ENCODE measurements around the gene RUNX1. TPM values are rescaled to one million over a fixed set of nuclear protein-coding genes. Genes with fewer than 3 reads are reported as not detected.

Gene RUNX1
- total RNA-seq, 3 donors from 2014 or later, result 24.8 to 165 (median 127) TPM

GRCh38 chr21:34815831-34816705 lies 233.0 kb downstream of the RUNX1 start:
- H3K36me3 ChIP-seq, result no peaks in the 10 kb centered on the region
- TF ChIP-seq POLR2A (IDR thresholded peaks at IDR 0.05), result no peak
- TF ChIP-seq, protein P1, sequence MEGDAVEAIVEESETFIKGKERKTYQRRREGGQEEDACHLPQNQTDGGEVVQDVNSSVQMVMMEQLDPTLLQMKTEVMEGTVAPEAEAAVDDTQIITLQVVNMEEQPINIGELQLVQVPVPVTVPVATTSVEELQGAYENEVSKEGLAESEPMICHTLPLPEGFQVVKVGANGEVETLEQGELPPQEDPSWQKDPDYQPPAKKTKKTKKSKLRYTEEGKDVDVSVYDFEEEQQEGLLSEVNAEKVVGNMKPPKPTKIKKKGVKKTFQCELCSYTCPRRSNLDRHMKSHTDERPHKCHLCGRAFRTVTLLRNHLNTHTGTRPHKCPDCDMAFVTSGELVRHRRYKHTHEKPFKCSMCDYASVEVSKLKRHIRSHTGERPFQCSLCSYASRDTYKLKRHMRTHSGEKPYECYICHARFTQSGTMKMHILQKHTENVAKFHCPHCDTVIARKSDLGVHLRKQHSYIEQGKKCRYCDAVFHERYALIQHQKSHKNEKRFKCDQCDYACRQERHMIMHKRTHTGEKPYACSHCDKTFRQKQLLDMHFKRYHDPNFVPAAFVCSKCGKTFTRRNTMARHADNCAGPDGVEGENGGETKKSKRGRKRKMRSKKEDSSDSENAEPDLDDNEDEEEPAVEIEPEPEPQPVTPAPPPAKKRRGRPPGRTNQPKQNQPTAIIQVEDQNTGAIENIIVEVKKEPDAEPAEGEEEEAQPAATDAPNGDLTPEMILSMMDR (IDR thresholded peaks at IDR 0.05), result no peak
- no peak for TF ChIP-seq POLR2AphosphoS5 (IDR thresholded peaks at IDR 0.05)
- DNase-seq (ENCODE audit: low spot score in 2 of 2), result no peak
- peaks cover 7 to 55% of the 10 kb centered on the region in 2 donors for H3K4me1 ChIP-seq
- no peaks in the 10 kb centered on the region for H3K9me3 ChIP-seq
- intact Hi-C loops (cut with DNase I; ENCODE audit: low total_unique reads), result no loop called here
- H3K27ac ChIP-seq, result peak overlapping the region; percentile 75 to 84
- no peaks in the 10 kb centered on the region for H3K27me3 ChIP-seq
- H3K4me3 ChIP-seq, result no peak overlapping the region

GRCh38 chr21:34814529-34814951 lies 234.6 kb downstream of the RUNX1 start:
- Histone ChIP-seq H3K4me3 (no peak overlapping the region), H3K9me3 (no peaks in the 10 kb centered on the region), H3K27me3 (no peaks in the 10 kb centered on the region), H3K27ac (peak overlapping the region; percentile 75 to 84), H3K36me3 (no peaks in the 10 kb centered on the region), H3K4me1 (peaks cover 7 to 55% of the 10 kb centered on the region in 2 donors)
- DNase-seq (ENCODE audit: low spot score in 2 of 2), result peak; percentile 66 to 85
- intact Hi-C loops (cut with DNase I; ENCODE audit: low total_unique reads), result no loop called here
- TF ChIP-seq, protein P1 (IDR thresholded peaks at IDR 0.05), result no peak
- TF ChIP-seq POLR2AphosphoS5 (IDR thresholded peaks at IDR 0.05), result peak in 1 of 3 donors; percentile 36

DNA sequence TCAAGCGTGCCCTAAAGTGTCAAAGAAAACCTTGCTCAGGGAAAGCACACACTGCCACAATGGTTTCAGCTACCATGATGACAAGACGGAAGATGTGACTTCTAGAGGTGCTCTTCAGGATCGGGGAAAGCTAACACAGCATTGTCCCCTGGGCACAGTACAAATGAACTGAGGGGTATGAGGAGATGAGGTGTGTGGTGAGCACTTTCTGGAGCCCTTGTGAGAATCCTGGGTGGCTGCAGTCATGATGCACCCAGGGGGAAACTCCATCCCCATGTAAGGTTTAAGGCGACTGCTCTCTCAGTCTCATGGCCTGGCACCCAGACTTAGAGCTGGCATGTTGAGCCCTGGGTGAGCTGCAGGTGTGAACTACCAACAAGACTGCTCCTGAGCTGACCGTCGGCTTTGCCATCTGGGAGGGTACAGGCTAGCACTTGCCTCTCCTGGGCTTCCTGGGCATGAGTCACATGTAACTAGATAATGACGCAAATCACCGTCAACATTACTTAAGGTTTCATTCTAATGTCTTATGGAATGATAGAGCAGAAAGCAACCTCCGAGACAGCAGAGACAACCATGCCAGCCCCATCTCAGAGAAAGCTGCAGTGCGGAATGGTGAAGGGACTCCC lies 235.7 kb downstream of the RUNX1 start:
- Histone ChIP-seq H3K9me3 (no peaks in the 10 kb centered on the region), H3K27ac (peak overlapping the region; percentile 79 to 84), H3K36me3 (no peaks in the 10 kb centered on the region), H3K4me1 (peaks cover 7 to 48% of the 10 kb centered on the region in 2 donors), H3K4me3 (no peak overlapping the region), H3K27me3 (no peaks in the 10 kb centered on the region)
- no peak for DNase-seq (ENCODE audit: low spot score in 2 of 2)
- intact Hi-C loops (cut with DNase I; ENCODE audit: low total_unique reads), result no loop called here
- TF ChIP-seq POLR2A (IDR thresholded peaks at IDR 0.05) (no peak), POLR2AphosphoS5 (IDR thresholded peaks at IDR 0.05) (no peak)
- TF ChIP-seq, protein P1 (IDR thresholded peaks at IDR 0.05), result no peak

DNA sequence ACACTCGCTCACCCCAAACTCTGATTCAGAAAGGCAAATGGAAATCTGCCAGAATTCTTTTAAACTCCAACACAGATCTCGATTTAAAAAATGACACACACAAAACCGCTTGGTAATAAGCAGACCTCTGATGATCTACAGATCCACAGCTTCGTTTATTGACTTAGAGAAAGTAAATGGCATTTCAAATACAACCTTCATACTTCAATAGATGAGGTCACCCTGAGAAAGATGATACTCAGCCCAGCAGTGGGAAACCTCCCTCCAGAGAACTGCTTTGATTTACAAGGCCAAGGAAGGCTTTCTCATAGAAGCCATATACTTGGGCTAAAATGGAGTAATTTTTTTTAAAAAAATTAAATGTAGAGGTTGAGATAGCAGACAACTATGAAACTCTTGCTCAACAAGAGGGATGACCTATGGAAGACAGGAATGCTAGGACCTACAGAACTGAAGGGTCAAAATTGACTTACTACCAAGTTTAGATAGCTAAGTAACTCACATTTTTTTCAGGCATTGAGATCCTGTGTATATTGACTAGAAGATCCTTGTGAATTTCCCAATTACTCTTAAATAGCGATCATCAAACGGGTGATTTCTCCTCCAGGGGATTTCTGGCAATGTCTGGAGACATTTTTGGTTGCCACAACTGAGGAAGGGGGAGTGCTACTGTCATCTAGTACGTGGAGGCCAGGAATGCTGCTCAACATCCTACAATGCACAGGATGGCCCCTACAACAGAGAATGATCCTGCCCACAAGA lies 236.4 kb downstream of the RUNX1 start:
- H3K27me3 ChIP-seq, result no peaks in the 10 kb centered on the region
- TF ChIP-seq POLR2AphosphoS5 (IDR thresholded peaks at IDR 0.05) (no peak), POLR2A (IDR thresholded peaks at IDR 0.05) (no peak)
- TF ChIP-seq, protein P1 (IDR thresholded peaks at IDR 0.05), result no peak
- intact Hi-C loops (cut with DNase I; ENCODE audit: low total_unique reads), result no loop called here
- no peaks in the 10 kb centered on the region for H3K9me3 ChIP-seq
- no peak overlapping the region for H3K4me3 ChIP-seq
- peaks cover 7 to 41% of the 10 kb centered on the region in 2 donors for H3K4me1 ChIP-seq
- DNase-seq (ENCODE audit: low spot score in 2 of 2), result no peak
- peak overlapping the region; percentile 79 to 84 for H3K27ac ChIP-seq
- no peaks in the 10 kb centered on the region for H3K36me3 ChIP-seq
